SK-N-MC (cell line): Measurements from ENCODE around the gene TNMD.

Experiments used
- DNase-seq: peaks from one replicate; pipeline ENCODE4 v3.0.0-alpha.2; 2011; ENCODE audit warnings: low read depth, low spot score
- H3K27ac ChIP-seq: fragments of 200-600 bp; sonication (generic); 2 replicates; pipeline ENCODE4 v1.5.1; 2016; ENCODE audit warnings: mixed run types
- H3K36me3 ChIP-seq: fragments of 200-600 bp; sonication (generic); 2 replicates; pipeline ENCODE4 v1.6.1; 2017; ENCODE audit warnings: antibody characterized with exemption, low read length, mixed read lengths; ENCODE audit not compliant: insufficient read depth
- H3K4me3 ChIP-seq: fragments of 200-600 bp; sonication (generic); 2 replicates; pipeline ENCODE4 v1.5.1; 2016
- H3K9ac ChIP-seq: fragments of 200-600 bp; sonication (generic); 2 replicates; pipeline ENCODE4 v1.8.0; 2017; ENCODE audit warnings: mixed run types, mixed read lengths; ENCODE audit not compliant: insufficient read length
- H3K9me3 ChIP-seq: fragments of 200-600 bp; sonication (generic); 2 replicates; pipeline ENCODE4 v1.6.1; 2017; ENCODE audit warnings: low read depth, mild to moderate bottlenecking, antibody characterized with exemption, low read length, moderate library complexity, mixed read lengths
- EZH2 ChIP-seq: fragments of 200-600 bp; sonication (generic); IDR thresholded peaks from one replicate; pipeline ENCODE4 v1.6.1; 2017; ENCODE audit warnings: antibody characterized with exemption
- FOXP2 ChIP-seq: optimal IDR thresholded peaks from 2 replicates; pipeline ENCODE3; 2011; ENCODE audit warnings: mild to moderate bottlenecking, moderate library complexity; ENCODE audit not compliant: insufficient read depth; ENCODE audit errors: extremely low read length, control extremely low read depth
- POLR2AphosphoS5 ChIP-seq: IDR thresholded peaks from 2 replicates; pipeline ENCODE4 v1.6.1; 2012; ENCODE audit warnings: mild to moderate bottlenecking, low read depth, low read length, borderline replicate concordance

TNMD gene

GRCh38 chrX:100636321-100636991 lies 51.7 kb downstream of the TNMD start, which contains the start of gene TSPAN6:
TSPAN6 (minus strand) TSS chrX:100636806; CDS start chrX:100636694, 112 bp downstream.
- peak; percentile 75 for DNase-seq
- Histone ChIP-seq H3K27ac (no peak within 1 kb of the TSS), H3K9ac (peak within 1 kb of the TSS; percentile 92), H3K4me3 (peak within 1 kb of the TSS; percentile 83), H3K9me3 (no peaks in the 10 kb centered on the region), H3K36me3 (peaks cover 12% of the 10 kb centered on the region)
- no peak for TF ChIP-seq FOXP2
- peak; percentile 61 for TF ChIP-seq POLR2AphosphoS5
- TF ChIP-seq EZH2 = no peak

DNA sequence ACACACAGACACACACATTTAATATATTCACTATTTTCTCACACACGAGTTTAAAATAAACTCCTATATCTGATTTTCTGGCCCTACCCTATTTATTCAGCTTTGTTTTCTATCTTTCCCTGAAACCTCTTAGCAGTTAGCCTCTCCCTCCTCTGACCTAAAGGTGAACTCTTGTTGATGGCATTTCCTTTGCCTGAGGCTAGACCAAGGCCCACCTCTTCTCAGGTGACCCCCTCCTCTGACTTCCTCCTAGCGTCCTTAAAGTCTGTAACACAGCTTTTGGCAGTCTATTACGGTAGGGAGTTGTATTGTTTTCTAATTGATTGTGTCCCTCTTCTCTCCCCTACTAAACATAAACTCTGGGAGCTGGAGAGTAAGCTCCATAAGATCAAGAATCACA lies 57.6 kb downstream of the TNMD start:
- no peak overlapping the region for H3K4me3 ChIP-seq
- H3K36me3 ChIP-seq = no peaks in the 10 kb centered on the region
- no peak overlapping the region for H3K27ac ChIP-seq
- H3K9me3 ChIP-seq = no peaks in the 10 kb centered on the region
- no peak for TF ChIP-seq FOXP2
- no peak for TF ChIP-seq POLR2AphosphoS5
- no peak for TF ChIP-seq EZH2
- DNase-seq = no peak
- H3K9ac ChIP-seq = no peak overlapping the region

DNA sequence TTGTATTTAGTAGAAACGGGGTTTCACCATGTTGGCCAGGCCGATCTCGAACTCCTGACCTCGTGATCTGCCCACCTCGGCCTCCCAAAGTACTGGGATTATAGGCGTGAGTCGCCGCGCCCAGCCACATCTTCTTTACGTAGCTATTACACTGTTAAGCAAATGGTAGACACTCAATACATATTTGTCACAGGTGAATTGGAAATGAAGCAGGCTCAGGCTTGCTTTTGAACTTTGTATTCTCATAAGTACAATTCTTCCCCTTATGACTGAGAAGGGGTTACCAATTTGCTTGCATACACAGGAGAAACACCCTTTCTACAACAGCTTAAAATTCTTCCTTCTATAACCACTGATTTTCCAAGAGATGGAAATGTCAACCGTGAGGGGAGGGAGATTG lies 58.5 kb downstream of the TNMD start:
- no peak overlapping the region for H3K27ac ChIP-seq
- no peak overlapping the region for H3K4me3 ChIP-seq
- no peak for TF ChIP-seq EZH2
- no peak for TF ChIP-seq POLR2AphosphoS5
- no peak for TF ChIP-seq FOXP2
- no peak for DNase-seq
- H3K36me3 ChIP-seq = no peaks in the 10 kb centered on the region
- H3K9me3 ChIP-seq = no peaks in the 10 kb centered on the region
- H3K9ac ChIP-seq = no peak overlapping the region

DNA sequence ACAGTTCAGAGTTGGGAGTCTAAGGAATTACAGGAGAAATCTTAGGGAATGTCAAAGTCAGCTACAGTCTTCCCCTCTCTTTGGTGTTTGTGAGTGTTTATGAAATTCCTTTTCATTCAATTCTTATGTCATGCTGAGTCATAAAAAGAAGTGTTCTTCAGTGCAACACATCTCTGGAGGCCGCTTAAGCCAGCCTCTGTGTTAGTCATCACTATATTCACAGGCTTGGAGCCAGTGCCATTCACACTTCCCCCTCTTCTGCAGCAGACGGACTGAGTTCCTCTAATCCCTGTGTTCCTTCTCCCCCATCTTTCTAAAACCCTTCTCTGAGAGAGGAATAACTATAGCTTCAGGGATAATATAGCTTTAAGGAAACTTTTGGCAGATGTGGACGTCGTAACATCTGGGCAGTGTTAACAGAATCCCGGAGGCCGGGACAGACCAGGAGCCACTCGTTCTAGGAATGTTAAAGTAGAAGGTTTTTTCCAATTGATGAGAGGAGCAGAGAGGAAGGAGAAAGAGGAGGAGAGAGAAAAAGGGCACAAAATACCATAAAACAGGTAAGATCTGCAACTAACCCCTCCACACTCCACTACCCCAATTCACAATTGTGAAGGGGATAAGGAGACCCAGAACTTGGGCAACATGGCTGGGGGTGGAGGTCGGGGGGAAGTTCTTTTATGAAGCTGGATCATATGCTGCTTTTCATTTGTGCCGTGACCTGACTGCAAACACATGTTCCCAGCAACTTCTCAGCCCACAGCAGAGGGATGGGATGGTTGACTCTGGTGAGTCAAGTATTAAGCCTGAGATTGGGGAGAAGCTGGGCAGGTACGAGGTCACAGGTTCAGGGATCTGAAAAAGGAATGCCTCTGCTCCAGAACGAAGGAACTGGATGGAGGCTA lies 59.5 kb downstream of the TNMD start, which contains the start of gene SRPX2:
SRPX2 (plus strand) TSS at position 244 of the 905 bp plus-strand sequence. CDS start 2,124 bp downstream, outside the sequence.
- Histone ChIP-seq H3K27ac (peak within 1 kb of the TSS; percentile 7; the same call in 1 of the 2 replicates), H3K9me3 (no peaks in the 10 kb centered on the region), H3K36me3 (no peaks in the 10 kb centered on the region), H3K9ac (no peak within 1 kb of the TSS), H3K4me3 (peak within 1 kb of the TSS; percentile 7; the same call in 1 of the 2 replicates)
- no peak for DNase-seq
- TF ChIP-seq FOXP2 (no peak), POLR2AphosphoS5 (no peak), EZH2 (no peak)

DNA sequence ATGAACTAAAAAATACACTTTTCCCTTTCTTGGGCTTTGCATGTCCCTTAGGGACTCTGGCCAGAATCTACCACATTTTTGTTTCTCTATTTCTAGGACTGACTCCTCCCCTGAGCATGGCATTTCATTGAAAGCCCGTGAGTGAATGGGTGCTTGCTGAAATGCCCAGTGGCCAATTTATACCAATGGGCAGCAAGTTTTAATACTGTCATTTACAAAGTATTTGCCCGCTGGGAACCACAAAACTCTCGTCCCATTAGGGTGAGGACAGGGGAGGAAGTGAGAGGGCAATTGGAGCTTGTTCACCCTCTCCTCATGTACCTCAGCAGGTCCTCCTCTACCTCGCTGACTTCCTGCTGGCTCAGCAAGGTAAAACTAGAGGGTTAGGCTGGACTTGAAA lies 60.4 kb downstream of the TNMD start:
- no peak overlapping the region for H3K9ac ChIP-seq
- TF ChIP-seq EZH2 (no peak), POLR2AphosphoS5 (no peak), FOXP2 (no peak)
- DNase-seq = no peak
- no peak overlapping the region for H3K27ac ChIP-seq
- H3K9me3 ChIP-seq = no peaks in the 10 kb centered on the region
- no peaks in the 10 kb centered on the region for H3K36me3 ChIP-seq
- no peak overlapping the region for H3K4me3 ChIP-seq

DNA sequence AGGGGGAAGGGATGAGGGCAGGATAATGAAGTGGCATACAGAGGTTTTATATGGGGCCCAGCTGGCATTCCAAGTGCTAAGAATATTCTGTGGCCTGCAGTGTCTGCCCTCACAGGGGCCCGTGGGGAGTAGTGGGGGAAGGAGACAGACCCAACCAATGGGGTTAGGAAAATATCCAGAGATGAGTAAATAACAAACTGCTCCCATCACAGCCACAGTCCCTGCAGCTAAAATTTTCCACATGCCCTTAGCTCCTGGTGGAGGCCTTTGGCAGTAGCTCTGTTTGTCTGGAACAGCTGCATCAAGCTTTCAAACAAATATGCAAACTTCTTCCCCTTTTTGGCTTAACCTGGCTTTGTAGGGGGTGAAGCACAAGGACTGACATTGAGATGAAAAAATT lies 62.4 kb downstream of the TNMD start:
- no peak for DNase-seq
- no peaks in the 10 kb centered on the region for H3K36me3 ChIP-seq
- no peak overlapping the region for H3K27ac ChIP-seq
- TF ChIP-seq FOXP2 (no peak), EZH2 (no peak), POLR2AphosphoS5 (no peak)
- no peak overlapping the region for H3K9ac ChIP-seq
- no peak overlapping the region for H3K4me3 ChIP-seq
- H3K9me3 ChIP-seq = no peaks in the 10 kb centered on the region

- no peak overlapping the region for H3K9ac ChIP-seq
- H3K4me3 ChIP-seq = no peak overlapping the region
- no peaks in the 10 kb centered on the region for H3K9me3 ChIP-seq
- TF ChIP-seq EZH2 = no peak
- no peak for TF ChIP-seq POLR2AphosphoS5
- TF ChIP-seq FOXP2 = no peak
- H3K36me3 ChIP-seq = no peaks in the 10 kb centered on the region
- DNase-seq = no peak
- no peak overlapping the region for H3K27ac ChIP-seq
These were observed 63.0 kb downstream of the TNMD start for GRCh38 chrX:100647739-100648138.
